ENCODE results near the gene FRMD4B. TPM values are rescaled to one million over a fixed set of nuclear protein-coding genes. Genes with fewer than 3 reads are reported as not detected.

The FRMD4B gene
- total and polyA plus RNA-seq, 2 experiments from 2014 or later, result 6.4 to 12.8 TPM

- TF ChIP-seq NANOG (IDR thresholded peaks at IDR 0.05; ENCODE audit: borderline replicate concordance), result peak; percentile 67; the same call in 1 of the 2 replicates
These were observed 97.6 kb downstream of the FRMD4B start (continued) for GRCh38 chr3:69288161-69288895.

- no peak for DNase-seq (ENCODE audit: low spot score)
- no peak overlapping the region for H2AFZ ChIP-seq
- TF ChIP-seq REST (IDR thresholded peaks at IDR 0.05; ENCODE audit: unreplicated experiment), result no peak
These were observed 101.8 kb downstream of the FRMD4B start for GRCh38 chr3:69283913-69284611.

GRCh38 chr3:69283496-69283895 is 102.4 kb downstream of the FRMD4B start:
- Histone ChIP-seq H3K4me1 (ENCODE audit: insufficient read depth) (peaks cover 12% of the 10 kb centered on the region), H3K36me3 (ENCODE audit: insufficient read depth) (no peaks in the 10 kb centered on the region), H3K27me3 (ENCODE audit: insufficient read depth) (no peaks in the 10 kb centered on the region), H3K4me2 (no peak overlapping the region), H2AFZ (no peak overlapping the region), H4K20me1 (replicated peaks; ENCODE audit: insufficient read depth) (no peaks in the 10 kb centered on the region), H3K27ac (ENCODE audit: low read depth) (no peak overlapping the region), H3F3A (replicated peaks; ENCODE audit: low read depth) (no peaks in the 10 kb centered on the region), H3K4me3 (no peak overlapping the region), H3K79me2 (replicated peaks; ENCODE audit: insufficient read depth) (no peaks in the 10 kb centered on the region), H3K9me2 (ENCODE audit: insufficient read depth) (no peaks in the 10 kb centered on the region)
- H3K27me3 Mint-ChIP-seq (ENCODE audit: insufficient read depth, low read depth, poor library complexity), result peaks cover 5% of the 10 kb centered on the region
- ATAC-seq, result no peak
- H3K36me3 Mint-ChIP-seq (ENCODE audit: low read depth), result no peaks in the 10 kb centered on the region; the same call in 1 of the 3 replicates
- peaks cover 15% of the 10 kb centered on the region for H3K4me1 Mint-ChIP-seq
- DNase-seq (ENCODE audit: low spot score), result no peak
- no peak overlapping the region for H3K4me3 Mint-ChIP-seq
- H3K9me3 Mint-ChIP-seq, result no peaks in the 10 kb centered on the region; the same call in 2 of the 3 replicates
- no peak overlapping the region for H3K27ac Mint-ChIP-seq
- TF ChIP-seq REST (IDR thresholded peaks at IDR 0.05; ENCODE audit: unreplicated experiment) (no peak), POLR2AphosphoS5 (IDR thresholded peaks at IDR 0.05; ENCODE audit: low read depth) (no peak), EZH2 (IDR thresholded peaks at IDR 0.05; ENCODE audit: low read depth, unreplicated experiment) (no peak), STAT1 (IDR thresholded peaks at IDR 0.05; ENCODE audit: unreplicated experiment) (no peak), NANOG (IDR thresholded peaks at IDR 0.05; ENCODE audit: borderline replicate concordance) (no peak), JUNB (IDR thresholded peaks at IDR 0.05; ENCODE audit: unreplicated experiment) (no peak)
- TF ChIP-seq, protein P1, sequence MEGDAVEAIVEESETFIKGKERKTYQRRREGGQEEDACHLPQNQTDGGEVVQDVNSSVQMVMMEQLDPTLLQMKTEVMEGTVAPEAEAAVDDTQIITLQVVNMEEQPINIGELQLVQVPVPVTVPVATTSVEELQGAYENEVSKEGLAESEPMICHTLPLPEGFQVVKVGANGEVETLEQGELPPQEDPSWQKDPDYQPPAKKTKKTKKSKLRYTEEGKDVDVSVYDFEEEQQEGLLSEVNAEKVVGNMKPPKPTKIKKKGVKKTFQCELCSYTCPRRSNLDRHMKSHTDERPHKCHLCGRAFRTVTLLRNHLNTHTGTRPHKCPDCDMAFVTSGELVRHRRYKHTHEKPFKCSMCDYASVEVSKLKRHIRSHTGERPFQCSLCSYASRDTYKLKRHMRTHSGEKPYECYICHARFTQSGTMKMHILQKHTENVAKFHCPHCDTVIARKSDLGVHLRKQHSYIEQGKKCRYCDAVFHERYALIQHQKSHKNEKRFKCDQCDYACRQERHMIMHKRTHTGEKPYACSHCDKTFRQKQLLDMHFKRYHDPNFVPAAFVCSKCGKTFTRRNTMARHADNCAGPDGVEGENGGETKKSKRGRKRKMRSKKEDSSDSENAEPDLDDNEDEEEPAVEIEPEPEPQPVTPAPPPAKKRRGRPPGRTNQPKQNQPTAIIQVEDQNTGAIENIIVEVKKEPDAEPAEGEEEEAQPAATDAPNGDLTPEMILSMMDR (conservative IDR thresholded peaks at IDR 0.05; ENCODE audit: low read depth in 2 of 2), result no peak

More at GRCh38 chr3:69283913-69284611, 101.8 kb downstream of the FRMD4B start:
- Mint-ChIP-seq H3K27ac (no peak overlapping the region), H3K36me3 (ENCODE audit: low read depth) (no peaks in the 10 kb centered on the region; the same call in 1 of the 3 replicates), H3K9me3 (no peaks in the 10 kb centered on the region; the same call in 2 of the 3 replicates), H3K4me3 (no peak overlapping the region), H3K4me1 (peaks cover 21% of the 10 kb centered on the region), H3K27me3 (ENCODE audit: insufficient read depth, low read depth, poor library complexity) (peaks cover 8% of the 10 kb centered on the region)
- Histone ChIP-seq H3K9me2 (ENCODE audit: insufficient read depth) (no peaks in the 10 kb centered on the region), H4K20me1 (replicated peaks; ENCODE audit: insufficient read depth) (no peaks in the 10 kb centered on the region), H3K4me1 (ENCODE audit: insufficient read depth) (peaks cover 18% of the 10 kb centered on the region), H3K4me3 (no peak overlapping the region), H3F3A (replicated peaks; ENCODE audit: low read depth) (no peaks in the 10 kb centered on the region), H3K27me3 (ENCODE audit: insufficient read depth) (no peaks in the 10 kb centered on the region), H3K36me3 (ENCODE audit: insufficient read depth) (no peaks in the 10 kb centered on the region), H3K79me2 (replicated peaks; ENCODE audit: insufficient read depth) (no peaks in the 10 kb centered on the region), H3K4me2 (no peak overlapping the region), H3K27ac (ENCODE audit: low read depth) (no peak overlapping the region)
- ATAC-seq, result no peak
